Glutamatergic neuron (in vitro differentiated cells): ENCODE data around the gene GBA2. TPM values are rescaled to one million over a fixed set of nuclear protein-coding genes. Genes with fewer than 3 reads are reported as not detected.

Experiments used
- DNase-seq: peaks from one replicate; pipeline ENCODE4 v3.0.0; 2022
- H3K27ac Mint-ChIP-seq: one replicate; pipeline ENCODE4 v1.8.0; 2020; ENCODE audit warnings: mild to moderate bottlenecking, mixed read lengths, inconsistent platforms; ENCODE audit not compliant: unreplicated experiment
- H3K27me3 Mint-ChIP-seq: one replicate; pipeline ENCODE4 v1.8.0; 2020; ENCODE audit warnings: mild to moderate bottlenecking, moderate library complexity, mixed read lengths, inconsistent platforms; ENCODE audit not compliant: unreplicated experiment
- H3K36me3 Mint-ChIP-seq: one replicate; pipeline ENCODE4 v1.8.0; 2020; ENCODE audit warnings: mild to moderate bottlenecking, mixed read lengths, inconsistent platforms; ENCODE audit not compliant: unreplicated experiment
- H3K4me1 Mint-ChIP-seq: one replicate; pipeline ENCODE4 v1.8.0; 2020; ENCODE audit warnings: mild to moderate bottlenecking, low read depth, mixed read lengths, inconsistent platforms; ENCODE audit not compliant: unreplicated experiment
- H3K4me3 Mint-ChIP-seq: one replicate; pipeline ENCODE4 v1.8.0; 2020; ENCODE audit warnings: mild to moderate bottlenecking, mixed read lengths, inconsistent platforms; ENCODE audit not compliant: unreplicated experiment
- H3K9me3 Mint-ChIP-seq: one replicate; pipeline ENCODE4 v1.8.0; 2020; ENCODE audit warnings: mild to moderate bottlenecking, moderate library complexity, mixed read lengths, inconsistent platforms; ENCODE audit not compliant: unreplicated experiment
- total RNA-seq: library from RNA; stranded (reverse); fragmentation: NEBNext Ultra II Directional; extraction: Animal tissue kit (Norgen Biotek cat#: 25700); gene quantifications from one replicate; pipeline ENCODE4 v1.2.1, GENCODE V29; 2021; ENCODE audit not compliant: unreplicated experiment
- TF ChIP-seq, protein P1 (sequence below): fragments of 200-600 bp; sonication (generic); IDR thresholded peaks from one replicate; pipeline ENCODE4 v1.5.0; 2021; ENCODE audit not compliant: partially characterized antibody, unreplicated experiment

GBA2 gene
- total RNA-seq, 1 donor from 2014 or later, result 287 TPM

DNA sequence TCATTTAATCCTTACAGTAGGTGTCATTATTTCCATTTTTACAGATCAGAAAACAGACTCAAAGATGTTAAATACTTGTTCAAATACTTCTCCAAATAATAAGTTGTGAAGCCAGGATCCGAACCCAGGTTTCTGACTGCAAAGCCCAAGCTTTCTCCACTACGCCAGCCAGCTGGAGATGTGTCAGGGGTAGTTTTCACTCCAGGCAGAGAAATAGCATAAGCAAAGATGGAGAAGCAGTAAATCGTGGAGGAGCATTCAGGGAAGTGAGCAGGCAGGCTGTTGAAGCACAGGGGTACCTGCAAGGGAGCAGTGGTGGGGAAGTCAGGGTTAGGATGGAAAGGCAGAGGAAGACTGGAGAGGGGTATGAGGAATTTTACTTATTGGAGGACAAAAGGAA, 19.9 kb downstream of the GBA2 start:
- H3K4me1 Mint-ChIP-seq, result peaks cover 7% of the 10 kb centered on the region
- TF ChIP-seq, protein P1, sequence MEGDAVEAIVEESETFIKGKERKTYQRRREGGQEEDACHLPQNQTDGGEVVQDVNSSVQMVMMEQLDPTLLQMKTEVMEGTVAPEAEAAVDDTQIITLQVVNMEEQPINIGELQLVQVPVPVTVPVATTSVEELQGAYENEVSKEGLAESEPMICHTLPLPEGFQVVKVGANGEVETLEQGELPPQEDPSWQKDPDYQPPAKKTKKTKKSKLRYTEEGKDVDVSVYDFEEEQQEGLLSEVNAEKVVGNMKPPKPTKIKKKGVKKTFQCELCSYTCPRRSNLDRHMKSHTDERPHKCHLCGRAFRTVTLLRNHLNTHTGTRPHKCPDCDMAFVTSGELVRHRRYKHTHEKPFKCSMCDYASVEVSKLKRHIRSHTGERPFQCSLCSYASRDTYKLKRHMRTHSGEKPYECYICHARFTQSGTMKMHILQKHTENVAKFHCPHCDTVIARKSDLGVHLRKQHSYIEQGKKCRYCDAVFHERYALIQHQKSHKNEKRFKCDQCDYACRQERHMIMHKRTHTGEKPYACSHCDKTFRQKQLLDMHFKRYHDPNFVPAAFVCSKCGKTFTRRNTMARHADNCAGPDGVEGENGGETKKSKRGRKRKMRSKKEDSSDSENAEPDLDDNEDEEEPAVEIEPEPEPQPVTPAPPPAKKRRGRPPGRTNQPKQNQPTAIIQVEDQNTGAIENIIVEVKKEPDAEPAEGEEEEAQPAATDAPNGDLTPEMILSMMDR, result no peak
- H3K9me3 Mint-ChIP-seq, result no peaks in the 10 kb centered on the region
- no peak overlapping the region for H3K4me3 Mint-ChIP-seq
- peaks cover 2% of the 10 kb centered on the region for H3K27me3 Mint-ChIP-seq
- no peak for DNase-seq
- H3K36me3 Mint-ChIP-seq, result no peaks in the 10 kb centered on the region
- no peak overlapping the region for H3K27ac Mint-ChIP-seq

DNA sequence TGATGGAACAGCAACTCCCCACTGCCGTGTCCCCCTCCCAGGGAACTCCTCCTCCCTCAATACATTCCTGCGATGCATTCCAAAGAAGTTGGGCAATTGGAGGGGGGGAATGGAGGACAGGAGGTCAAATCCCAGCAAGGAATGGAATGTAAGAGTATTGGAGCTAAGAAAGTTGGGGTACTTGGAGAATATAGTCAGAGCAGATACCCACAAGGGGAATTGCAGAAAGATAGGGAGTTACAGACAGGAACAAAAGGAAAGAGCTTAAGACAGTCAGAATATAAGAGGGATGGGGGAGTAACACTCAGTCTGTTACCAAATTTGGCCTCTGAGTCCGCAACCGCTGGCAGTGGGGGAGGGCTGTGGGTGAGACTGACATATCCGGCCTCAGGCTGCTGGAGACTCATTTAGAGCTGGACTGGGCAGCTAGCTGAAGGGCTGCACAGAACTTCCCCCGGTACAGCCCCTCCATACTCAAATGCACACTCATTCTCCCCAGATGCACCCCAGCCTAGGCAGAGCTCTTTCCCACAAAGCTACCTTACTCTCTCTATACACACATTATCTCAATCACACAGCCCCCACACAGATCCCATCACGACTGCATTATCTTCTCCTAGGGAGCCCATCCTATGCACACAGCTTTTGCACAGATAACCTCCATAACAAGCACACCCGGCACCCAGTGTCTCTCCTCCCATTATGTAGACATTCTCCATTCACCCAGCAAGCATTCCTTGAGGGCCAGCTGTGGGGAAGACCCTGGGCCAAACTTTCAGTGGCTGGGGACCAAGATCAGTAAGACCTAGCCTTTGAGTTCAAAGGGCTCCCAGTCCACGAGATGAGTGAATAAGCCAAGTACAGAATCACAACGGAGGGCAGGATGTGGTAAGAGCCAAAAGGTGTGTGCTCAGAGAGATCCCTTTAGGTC, 20.7 kb downstream of the GBA2 start:
- H3K27me3 Mint-ChIP-seq, result peaks cover 2% of the 10 kb centered on the region
- peaks cover 7% of the 10 kb centered on the region for H3K4me1 Mint-ChIP-seq
- H3K36me3 Mint-ChIP-seq, result no peaks in the 10 kb centered on the region
- no peak overlapping the region for H3K4me3 Mint-ChIP-seq
- no peak overlapping the region for H3K27ac Mint-ChIP-seq
- TF ChIP-seq, protein P1, result no peak
- no peaks in the 10 kb centered on the region for H3K9me3 Mint-ChIP-seq
- no peak for DNase-seq

DNA sequence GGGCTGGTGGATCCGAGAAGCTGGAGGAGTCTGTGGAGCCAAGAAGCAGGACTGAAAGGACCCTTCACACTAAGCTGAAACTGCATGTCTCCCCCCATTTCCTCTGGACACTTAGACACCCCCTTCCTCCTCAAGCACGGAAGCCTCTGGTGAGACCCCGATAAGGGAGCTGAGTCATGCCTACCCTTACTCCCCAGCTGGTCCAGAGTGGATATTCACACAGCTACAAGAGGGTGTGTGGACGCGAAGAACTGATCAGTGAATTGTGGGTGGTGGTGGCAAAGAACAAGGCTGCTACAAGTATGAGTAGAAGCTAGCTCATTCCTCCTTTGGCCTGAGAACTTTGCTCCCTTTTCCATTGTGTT, 21.4 kb downstream of the GBA2 start:
- Mint-ChIP-seq H3K4me3 (no peak overlapping the region), H3K36me3 (no peaks in the 10 kb centered on the region), H3K27me3 (peaks cover 2% of the 10 kb centered on the region), H3K4me1 (peaks cover 4% of the 10 kb centered on the region), H3K27ac (no peak overlapping the region), H3K9me3 (no peaks in the 10 kb centered on the region)
- DNase-seq, result no peak
- TF ChIP-seq, protein P1, result no peak

DNA sequence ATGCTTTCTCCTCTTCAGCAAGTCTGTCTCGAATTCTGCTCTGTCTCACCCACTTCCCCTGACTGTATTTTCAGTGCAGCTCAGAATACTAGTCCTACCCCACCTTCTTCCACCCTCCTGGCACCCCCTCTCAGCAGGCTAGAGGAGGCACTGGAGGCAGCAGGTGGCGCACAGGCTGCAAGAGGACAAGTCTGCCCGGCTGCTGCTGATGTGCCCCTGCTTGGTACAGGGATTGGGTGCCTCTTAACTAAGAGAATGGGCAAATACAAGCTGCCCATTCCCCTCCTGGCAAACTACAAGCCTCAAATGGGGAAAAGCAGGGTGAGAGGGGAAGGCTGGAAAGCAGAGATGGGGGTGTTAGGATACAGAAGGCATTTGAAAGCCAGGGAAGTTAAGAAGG, 22.1 kb downstream of the GBA2 start:
- H3K27me3 Mint-ChIP-seq, result peaks cover 4% of the 10 kb centered on the region
- no peaks in the 10 kb centered on the region for H3K9me3 Mint-ChIP-seq
- TF ChIP-seq, protein P1, result no peak
- H3K36me3 Mint-ChIP-seq, result no peaks in the 10 kb centered on the region
- no peak overlapping the region for H3K4me3 Mint-ChIP-seq
- H3K4me1 Mint-ChIP-seq, result peaks cover 4% of the 10 kb centered on the region
- H3K27ac Mint-ChIP-seq, result no peak overlapping the region
- DNase-seq, result no peak

- no peak for DNase-seq
- H3K4me3 Mint-ChIP-seq, result no peak overlapping the region
- H3K36me3 Mint-ChIP-seq, result no peaks in the 10 kb centered on the region
- H3K9me3 Mint-ChIP-seq, result no peaks in the 10 kb centered on the region
- H3K4me1 Mint-ChIP-seq, result no peaks in the 10 kb centered on the region
- no peak overlapping the region for H3K27ac Mint-ChIP-seq
- TF ChIP-seq, protein P1, result no peak
- peaks cover 2% of the 10 kb centered on the region for H3K27me3 Mint-ChIP-seq
These were observed 23.7 kb downstream of the GBA2 start for GRCh38 chr9:35725362-35725761.
